ENCODE data around the gene EYS. TPM values are rescaled to one million over a fixed set of nuclear protein-coding genes. Genes with fewer than 3 reads are reported as not detected.

EYS gene
- total RNA-seq, 1 experiment from 2014 or later, result not detected

GRCh38 chr6:64415926-64416325, 1291.1 kb downstream of the EYS start:
- no peaks in the 10 kb centered on the region for H3K36me3 ChIP-seq
- no peaks in the 10 kb centered on the region for H3K9me3 ChIP-seq (replicated peaks)
- H3K4me3 ChIP-seq, result no peak overlapping the region
- H3K27me3 ChIP-seq, result no peaks in the 10 kb centered on the region
- H3K27ac ChIP-seq, result no peak overlapping the region
- no peak for DNase-seq
- no peaks in the 10 kb centered on the region for H3K4me1 ChIP-seq

GRCh38 chr6:64411226-64411625, 1295.8 kb downstream of the EYS start:
- Histone ChIP-seq H3K4me1 (no peaks in the 10 kb centered on the region), H3K9me3 (replicated peaks) (no peaks in the 10 kb centered on the region), H3K4me3 (no peak overlapping the region), H3K27ac (no peak overlapping the region), H3K36me3 (no peaks in the 10 kb centered on the region), H3K27me3 (no peaks in the 10 kb centered on the region)
- DNase-seq, result no peak

GRCh38 chr6:64409948-64410347, 1297.1 kb downstream of the EYS start:
- Histone ChIP-seq H3K27me3 (no peaks in the 10 kb centered on the region), H3K4me1 (no peaks in the 10 kb centered on the region), H3K36me3 (no peaks in the 10 kb centered on the region), H3K9me3 (replicated peaks) (no peaks in the 10 kb centered on the region), H3K27ac (no peak overlapping the region), H3K4me3 (no peak overlapping the region)
- no peak for DNase-seq

- H3K27me3 ChIP-seq, result no peaks in the 10 kb centered on the region
- H3K27ac ChIP-seq, result no peak overlapping the region
- H3K9me3 ChIP-seq (replicated peaks), result no peaks in the 10 kb centered on the region
- no peaks in the 10 kb centered on the region for H3K36me3 ChIP-seq
- no peaks in the 10 kb centered on the region for H3K4me1 ChIP-seq
- no peak for DNase-seq
- H3K4me3 ChIP-seq, result no peak overlapping the region
These were observed 1302.6 kb downstream of the EYS start for GRCh38 chr6:64404396-64404795.

DNA sequence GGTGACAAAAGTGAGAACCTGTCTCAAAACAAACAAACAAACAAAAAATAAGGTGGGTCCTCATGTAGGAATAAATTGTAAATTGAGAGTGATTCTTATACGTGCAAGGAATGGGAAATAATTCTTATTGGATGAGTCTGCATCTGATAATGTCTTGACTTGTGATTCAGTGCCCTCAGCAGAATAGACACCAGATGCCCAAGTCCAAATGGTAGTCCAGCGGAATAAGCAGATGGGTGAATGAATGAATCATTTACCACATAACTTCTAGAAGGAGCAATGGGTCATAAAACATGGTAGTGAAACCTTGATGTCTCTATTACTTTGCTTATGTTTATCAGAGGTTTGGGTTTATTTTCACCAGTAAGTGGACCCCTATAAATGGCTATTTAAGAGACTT, 1323.7 kb downstream of the EYS start:
- no peaks in the 10 kb centered on the region for H3K9me3 ChIP-seq (replicated peaks)
- no peaks in the 10 kb centered on the region for H3K36me3 ChIP-seq
- no peaks in the 10 kb centered on the region for H3K27me3 ChIP-seq
- no peak for DNase-seq
- H3K4me3 ChIP-seq, result no peak overlapping the region
- no peak overlapping the region for H3K27ac ChIP-seq
- no peaks in the 10 kb centered on the region for H3K4me1 ChIP-seq

DNA sequence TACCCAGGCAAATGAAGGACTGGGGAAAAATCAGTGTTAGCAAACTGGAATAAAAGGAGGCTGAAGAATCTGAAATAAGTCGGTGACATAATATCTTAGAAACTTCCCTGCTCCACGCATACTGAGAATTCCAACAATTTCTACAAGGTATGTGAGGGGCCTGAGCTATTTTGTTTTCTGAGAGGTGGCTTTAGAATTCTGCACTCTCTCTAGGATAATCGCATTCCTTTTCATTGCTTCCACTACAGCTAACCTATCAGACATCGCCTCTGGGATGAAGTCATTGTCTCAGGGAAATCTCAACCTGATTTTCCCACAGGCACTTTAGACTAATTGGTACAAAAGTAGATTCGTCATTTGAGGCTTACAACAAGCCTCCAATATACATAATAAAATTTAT, 1330.6 kb downstream of the EYS start:
- no peak for DNase-seq
- no peaks in the 10 kb centered on the region for H3K36me3 ChIP-seq

DNA sequence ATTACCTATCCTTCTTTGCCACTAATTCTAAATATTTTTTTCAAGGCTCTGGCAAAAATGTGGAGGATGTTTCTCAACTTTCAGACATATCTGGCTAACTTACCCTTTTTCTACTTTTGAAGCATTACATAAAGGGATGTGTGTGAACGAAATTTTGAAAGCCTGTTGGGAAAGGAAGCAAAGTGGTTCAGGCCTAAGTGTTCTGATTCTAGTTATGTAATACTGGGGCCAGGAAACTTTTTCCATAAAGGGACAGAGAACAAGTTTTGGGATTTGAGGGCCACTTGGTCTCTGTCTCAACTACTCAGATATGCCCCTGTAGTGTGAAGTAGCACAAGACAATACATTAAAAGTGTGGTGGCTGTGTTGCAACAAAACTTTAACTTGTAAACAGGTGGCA, 1349.6 kb downstream of the EYS start:
- no peaks in the 10 kb centered on the region for H3K4me1 ChIP-seq

More for the DNA sequence above, 1330.6 kb downstream of the EYS start:
- Histone ChIP-seq H3K27ac (no peak overlapping the region), H3K4me3 (no peak overlapping the region), H3K27me3 (no peaks in the 10 kb centered on the region), H3K9me3 (replicated peaks) (no peaks in the 10 kb centered on the region), H3K4me1 (no peaks in the 10 kb centered on the region)

DNA sequence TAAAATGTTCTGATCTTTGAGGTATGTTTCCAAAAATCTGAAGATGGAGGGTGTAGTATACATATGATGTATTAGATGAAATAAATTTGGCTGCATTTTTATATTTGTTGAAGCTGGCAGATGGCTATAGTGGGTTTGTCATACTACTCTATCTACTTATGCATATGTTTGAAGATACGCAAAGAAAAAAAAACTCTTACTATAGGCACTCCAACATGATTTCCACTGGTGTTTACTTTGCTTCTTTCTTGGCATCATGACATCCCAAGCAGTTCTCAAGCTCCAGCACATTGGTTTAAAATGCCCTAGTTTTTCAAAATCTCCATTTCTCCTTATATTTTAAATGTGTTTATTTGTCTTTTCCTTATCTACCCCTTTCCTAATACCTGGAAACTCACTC, 1359.6 kb downstream of the EYS start:
- no peaks in the 10 kb centered on the region for H3K36me3 ChIP-seq
- no peaks in the 10 kb centered on the region for H3K4me1 ChIP-seq
- DNase-seq, result no peak
- no peaks in the 10 kb centered on the region for H3K27me3 ChIP-seq
- H3K27ac ChIP-seq, result no peak overlapping the region
- H3K9me3 ChIP-seq (replicated peaks), result no peaks in the 10 kb centered on the region
- no peak overlapping the region for H3K4me3 ChIP-seq

More for the DNA sequence above, 1349.6 kb downstream of the EYS start:
- Histone ChIP-seq H3K27me3 (no peaks in the 10 kb centered on the region), H3K9me3 (replicated peaks) (no peaks in the 10 kb centered on the region), H3K36me3 (no peaks in the 10 kb centered on the region), H3K4me3 (no peak overlapping the region), H3K27ac (no peak overlapping the region)
- DNase-seq, result no peak

DNA sequence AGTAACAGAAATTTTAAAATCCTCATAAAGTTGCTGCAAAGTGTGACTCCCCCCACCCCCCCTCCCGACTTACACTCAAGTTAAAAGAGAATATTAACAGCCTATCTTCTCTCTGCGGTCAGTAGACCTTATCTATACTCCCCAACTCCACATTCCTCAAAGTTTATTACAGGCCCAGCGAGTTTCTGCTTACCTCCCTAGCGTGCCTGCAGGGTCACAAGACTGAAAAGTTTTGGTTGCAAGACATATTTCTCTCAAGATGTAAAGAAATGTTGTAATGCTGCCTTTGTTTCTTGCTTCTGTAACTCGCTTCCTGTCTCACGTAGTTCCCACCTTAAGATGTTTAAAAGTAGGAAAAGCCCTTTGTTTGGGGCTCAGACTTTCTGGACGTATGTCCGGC, 1371.8 kb downstream of the EYS start:
- no peaks in the 10 kb centered on the region for H3K4me1 ChIP-seq
- no peak overlapping the region for H3K27ac ChIP-seq
- H3K9me3 ChIP-seq (replicated peaks), result no peaks in the 10 kb centered on the region
- H3K36me3 ChIP-seq, result no peaks in the 10 kb centered on the region
- H3K4me3 ChIP-seq, result no peak overlapping the region
- DNase-seq, result no peak
- no peaks in the 10 kb centered on the region for H3K27me3 ChIP-seq

- no peak overlapping the region for H3K27ac ChIP-seq
- no peak for DNase-seq
- H3K4me1 ChIP-seq, result no peaks in the 10 kb centered on the region
- no peaks in the 10 kb centered on the region for H3K36me3 ChIP-seq
- no peaks in the 10 kb centered on the region for H3K27me3 ChIP-seq
- no peaks in the 10 kb centered on the region for H3K9me3 ChIP-seq (replicated peaks)
- H3K4me3 ChIP-seq, result no peak overlapping the region
These were observed 1372.4 kb downstream of the EYS start for GRCh38 chr6:64334636-64335035.

- Histone ChIP-seq H3K9me3 (replicated peaks) (no peaks in the 10 kb centered on the region), H3K4me3 (no peak overlapping the region), H3K27ac (no peak overlapping the region), H3K4me1 (no peaks in the 10 kb centered on the region), H3K27me3 (no peaks in the 10 kb centered on the region), H3K36me3 (no peaks in the 10 kb centered on the region)
- DNase-seq, result peak; percentile 55 to 73
These were observed 1376.2 kb downstream of the EYS start for GRCh38 chr6:64330694-64331307.

DNA sequence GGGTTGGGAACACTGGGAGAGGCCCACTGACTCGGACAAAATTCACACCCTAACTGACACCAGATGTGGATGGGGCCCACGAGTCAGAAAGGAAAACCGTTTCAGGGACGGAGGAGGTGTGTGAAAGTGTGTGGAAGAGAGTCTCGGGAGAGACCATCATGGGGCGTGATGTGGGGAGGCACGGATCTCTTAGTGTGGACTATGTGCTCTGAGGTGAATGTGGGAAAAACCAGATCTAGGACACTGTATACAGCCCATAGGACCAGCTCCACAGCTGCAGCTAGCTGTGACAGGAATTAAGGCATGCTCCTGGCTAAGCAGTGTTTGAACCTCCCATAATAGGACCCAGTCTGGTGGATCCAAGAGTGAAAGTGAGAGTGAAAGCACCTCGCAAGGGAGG, 1380.1 kb downstream of the EYS start:
- H3K36me3 ChIP-seq, result no peaks in the 10 kb centered on the region
- H3K9me3 ChIP-seq (replicated peaks), result no peaks in the 10 kb centered on the region
- H3K4me1 ChIP-seq, result no peaks in the 10 kb centered on the region
- DNase-seq, result no peak
- H3K27me3 ChIP-seq, result no peaks in the 10 kb centered on the region
- H3K27ac ChIP-seq, result no peak overlapping the region
- no peak overlapping the region for H3K4me3 ChIP-seq

DNA sequence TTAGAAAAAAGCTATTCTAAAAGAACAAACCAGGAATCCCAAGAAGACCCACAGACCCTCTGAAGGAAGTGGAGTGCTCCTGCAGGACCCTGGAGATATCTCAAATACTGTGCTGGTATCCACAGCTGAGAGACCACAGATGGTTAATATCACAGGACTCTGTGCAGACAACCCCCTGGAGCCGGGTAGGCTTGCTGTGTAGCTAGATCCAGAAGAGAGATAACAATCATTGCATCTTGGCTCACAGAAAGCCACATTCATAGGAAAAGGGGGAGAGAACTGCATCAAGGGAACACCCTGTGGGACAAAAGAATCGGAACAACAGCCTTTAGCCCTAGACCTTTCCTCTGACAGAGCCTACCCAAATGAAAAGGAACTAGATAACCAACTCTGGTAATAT, 1381.9 kb downstream of the EYS start:
- Histone ChIP-seq H3K36me3 (no peaks in the 10 kb centered on the region), H3K4me1 (no peaks in the 10 kb centered on the region), H3K27ac (no peak overlapping the region), H3K9me3 (replicated peaks) (no peaks in the 10 kb centered on the region), H3K4me3 (no peak overlapping the region), H3K27me3 (no peaks in the 10 kb centered on the region)
- no peak for DNase-seq

DNA sequence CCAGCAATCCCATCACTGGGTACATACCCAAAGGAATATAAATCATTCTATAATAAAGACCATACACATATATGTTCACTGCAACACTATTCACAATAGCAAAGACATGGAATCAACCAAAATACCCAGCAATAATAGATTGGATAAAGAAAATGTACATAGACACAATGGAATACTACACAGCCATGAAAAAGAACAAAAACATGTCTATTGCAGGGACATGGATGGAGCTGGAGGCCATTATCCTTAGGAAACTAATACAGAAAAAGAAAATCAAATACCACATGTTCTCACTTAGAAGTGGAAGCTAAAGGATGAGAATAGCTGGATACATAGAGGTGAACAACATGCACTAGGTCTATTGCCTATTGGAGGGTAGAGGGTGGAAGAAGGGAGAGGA, 1396.8 kb downstream of the EYS start:
- H3K4me1 ChIP-seq, result no peaks in the 10 kb centered on the region
- no peak overlapping the region for H3K4me3 ChIP-seq
- H3K36me3 ChIP-seq, result no peaks in the 10 kb centered on the region
- DNase-seq, result no peak
- H3K9me3 ChIP-seq (replicated peaks), result no peaks in the 10 kb centered on the region
- H3K27me3 ChIP-seq, result no peaks in the 10 kb centered on the region
- no peak overlapping the region for H3K27ac ChIP-seq

DNA sequence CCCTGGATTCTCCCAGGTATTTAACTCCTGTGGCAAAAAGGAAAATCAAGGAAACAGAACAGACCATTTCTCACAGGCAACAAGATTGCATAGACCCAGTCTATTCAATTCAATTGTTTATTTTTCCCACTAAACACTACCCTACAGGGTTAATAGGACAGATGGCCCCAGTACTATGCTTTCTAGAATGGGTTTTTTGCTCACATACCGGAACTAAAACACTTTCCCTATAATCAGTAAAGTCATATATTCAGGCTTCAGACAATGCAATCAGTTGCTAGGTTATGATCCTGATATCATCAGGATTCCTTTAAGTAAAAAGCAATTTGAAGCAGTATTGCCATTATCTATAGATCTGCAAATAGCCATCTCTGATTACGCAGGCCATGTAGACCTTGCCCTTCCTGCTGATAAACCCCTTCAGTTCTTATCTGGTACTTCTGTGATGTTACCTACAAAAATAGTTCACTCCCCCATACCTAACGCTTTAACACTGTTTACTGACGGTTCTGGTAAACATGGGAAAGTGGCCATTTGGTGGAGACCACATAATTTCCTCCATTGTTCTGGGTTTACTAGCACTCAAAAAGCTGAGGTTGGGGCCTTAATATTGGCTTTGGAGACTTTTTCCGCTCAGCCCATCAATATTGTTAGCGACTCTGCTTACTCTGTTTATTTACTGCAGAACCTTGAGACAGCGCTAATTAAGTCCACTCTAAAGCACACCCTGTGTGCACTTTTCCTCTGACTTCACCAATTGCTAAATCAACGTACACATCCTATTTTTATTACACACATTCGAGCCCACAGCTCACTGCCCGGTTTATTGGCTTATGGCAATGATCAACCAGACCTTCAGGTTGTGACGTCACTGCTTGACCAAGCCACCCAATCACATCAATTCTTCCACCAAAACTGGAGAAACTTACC, 1405.5 kb downstream of the EYS start:
- Histone ChIP-seq H3K27me3 (no peaks in the 10 kb centered on the region), H3K27ac (no peak overlapping the region), H3K36me3 (no peaks in the 10 kb centered on the region), H3K9me3 (replicated peaks) (no peaks in the 10 kb centered on the region), H3K4me1 (no peaks in the 10 kb centered on the region), H3K4me3 (no peak overlapping the region)
- no peak for DNase-seq

- Histone ChIP-seq H3K4me3 (no peak overlapping the region), H3K4me1 (no peaks in the 10 kb centered on the region), H3K36me3 (no peaks in the 10 kb centered on the region), H3K9me3 (replicated peaks) (no peaks in the 10 kb centered on the region), H3K27me3 (no peaks in the 10 kb centered on the region), H3K27ac (no peak overlapping the region)
- DNase-seq, result no peak
These were observed 1407.8 kb downstream of the EYS start for GRCh38 chr6:64299176-64299575.

Data from SJCRH30 (cell line).